GM19238 (cell line): Measurements from ENCODE around the gene UCMA.
A peak's percentile ranks its signal among the peaks of the same experiment; 100 is the strongest.
"Not testable (repeated sequence)": the region's sequence is repeated elsewhere in the genome, so short reads cannot be mapped to it uniquely, and the experiment has no call there.

ENCODE experiments used
- DNase-seq: peaks from one replicate; pipeline ENCODE4 v3.0.0; 2011; ENCODE audit warnings: low spot score; ENCODE audit not compliant: insufficient read length

The UCMA gene

GRCh38 chr10:13234736-13235135, 562 bp upstream of the UCMA start:
- not testable (repeated sequence) for DNase-seq

GRCh38 chr10:13233358-13233757, 816 bp downstream of the UCMA start:
- no peak for DNase-seq

GRCh38 chr10:13231808-13232207, 2.4 kb downstream of the UCMA start:
- DNase-seq = no peak

GRCh38 chr10:13231190-13231589, 3.0 kb downstream of the UCMA start:
- DNase-seq = no peak

GRCh38 chr10:13227031-13227430, 7.1 kb downstream of the UCMA start:
- no peak for DNase-seq

- DNase-seq = no peak
Observed at GRCh38 chr10:13225601-13226000, 8.6 kb downstream of the UCMA start.

- DNase-seq = no peak
Observed at GRCh38 chr10:13224210-13224995, 9.8 kb downstream of the UCMA start.

GRCh38 chr10:13223241-13223640, 10.9 kb downstream of the UCMA start:
- DNase-seq = no peak

- no peak for DNase-seq
Observed at GRCh38 chr10:13222566-13222965, 11.6 kb downstream of the UCMA start.

- no peak for DNase-seq
Observed at GRCh38 chr10:13222151-13222550, 12.0 kb downstream of the UCMA start.

GRCh38 chr10:13221572-13221971, 12.6 kb downstream of the UCMA start:
- DNase-seq = no peak

GRCh38 chr10:13219685-13220670, 14.2 kb downstream of the UCMA start:
- DNase-seq = peak; percentile 25

- DNase-seq = no peak
Observed at GRCh38 chr10:13218878-13219277, 15.3 kb downstream of the UCMA start.

- no peak for DNase-seq
Observed at GRCh38 chr10:13213163-13213562, 21.0 kb downstream of the UCMA start.

- DNase-seq = no peak
Observed at GRCh38 chr10:13206546-13207443, 27.4 kb downstream of the UCMA start.

- DNase-seq = no peak
Observed at GRCh38 chr10:13206091-13206490, 28.1 kb downstream of the UCMA start.

GRCh38 chr10:13201132-13201531, 33.0 kb downstream of the UCMA start:
- no peak for DNase-seq

- DNase-seq = no peak
Observed at GRCh38 chr10:13195016-13195415, 39.2 kb downstream of the UCMA start.

GRCh38 chr10:13193637-13194036, 40.5 kb downstream of the UCMA start:
- no peak for DNase-seq

GRCh38 chr10:13191362-13191761, 42.8 kb downstream of the UCMA start:
- no peak for DNase-seq

- no peak for DNase-seq
Observed at GRCh38 chr10:13190816-13191215, 43.4 kb downstream of the UCMA start.
